ENCODE results near the gene GALT. TPM values are rescaled to one million over a fixed set of nuclear protein-coding genes. Genes with fewer than 3 reads are reported as not detected.
A peak's percentile ranks its signal among the peaks of the same experiment; 100 is the strongest.

The GALT gene
- total RNA-seq, 6 experiments from 2014 or later, result 20.5 to 27.4 (median 22.0) TPM

GRCh38 chr9:34644766-34645314 lies 1.6 kb upstream of the GALT start:
- Mint-ChIP-seq H3K4me3 (no peak overlapping the region), H3K27ac (no peak overlapping the region), H3K27me3 (ENCODE audit: insufficient read depth) (no peaks in the 10 kb centered on the region; the same call in 1 of the 2 replicates)

GRCh38 chr9:34647084-34647403 lies 569 bp downstream of the GALT start:
- Mint-ChIP-seq H3K27ac (peak overlapping the region; percentile 82), H3K36me3 (ENCODE audit: low read depth) (peaks cover 13% of the 10 kb centered on the region; the same call in 1 of the 2 replicates), H3K4me3 (peak overlapping the region; percentile 92), H3K27me3 (ENCODE audit: insufficient read depth) (no peaks in the 10 kb centered on the region; the same call in 1 of the 2 replicates), H3K9me3 (no peaks in the 10 kb centered on the region), H3K4me1 (ENCODE audit: low read depth) (peaks cover 40% of the 10 kb centered on the region)
- no peak for DNase-seq
- no peak for TF ChIP-seq CTCF (IDR thresholded peaks at IDR 0.05)

More at GRCh38 chr9:34644766-34645314, 1.6 kb upstream of the GALT start:
- peaks cover 13% of the 10 kb centered on the region; the same call in 1 of the 2 replicates for H3K36me3 Mint-ChIP-seq (ENCODE audit: low read depth)
- no peaks in the 10 kb centered on the region for H3K9me3 Mint-ChIP-seq
- no peak for DNase-seq
- peaks cover 31% of the 10 kb centered on the region for H3K4me1 Mint-ChIP-seq (ENCODE audit: low read depth)
- TF ChIP-seq CTCF (IDR thresholded peaks at IDR 0.05), result no peak

- H3K36me3 Mint-ChIP-seq (ENCODE audit: low read depth), result peaks cover 13% of the 10 kb centered on the region; the same call in 1 of the 2 replicates
- H3K4me3 Mint-ChIP-seq, result peak overlapping the region; percentile 92
- peak overlapping the region; percentile 82 for H3K27ac Mint-ChIP-seq
- TF ChIP-seq CTCF (IDR thresholded peaks at IDR 0.05), result no peak
- H3K4me1 Mint-ChIP-seq (ENCODE audit: low read depth), result peaks cover 46% of the 10 kb centered on the region
- no peaks in the 10 kb centered on the region for H3K9me3 Mint-ChIP-seq
- DNase-seq, result no peak
- no peaks in the 10 kb centered on the region; the same call in 1 of the 2 replicates for H3K27me3 Mint-ChIP-seq (ENCODE audit: insufficient read depth)
Observed at GRCh38 chr9:34647651-34648050, 1.2 kb downstream of the GALT start.

- no peaks in the 10 kb centered on the region for H3K9me3 Mint-ChIP-seq
- no peak overlapping the region for H3K4me3 Mint-ChIP-seq
- H3K36me3 Mint-ChIP-seq (ENCODE audit: low read depth), result peaks cover 13% of the 10 kb centered on the region; the same call in 1 of the 2 replicates
- no peaks in the 10 kb centered on the region; the same call in 1 of the 2 replicates for H3K27me3 Mint-ChIP-seq (ENCODE audit: insufficient read depth)
- no peak for DNase-seq
- H3K27ac Mint-ChIP-seq, result no peak overlapping the region; the same call in 1 of the 2 replicates
- H3K4me1 Mint-ChIP-seq (ENCODE audit: low read depth), result peaks cover 56% of the 10 kb centered on the region
- no peak for TF ChIP-seq CTCF (IDR thresholded peaks at IDR 0.05)
Observed at GRCh38 chr9:34648673-34649072, 2.2 kb downstream of the GALT start.

- no peaks in the 10 kb centered on the region for H3K9me3 Mint-ChIP-seq
- DNase-seq, result no peak
- H3K36me3 Mint-ChIP-seq (ENCODE audit: low read depth), result peaks cover 17% of the 10 kb centered on the region; the same call in 1 of the 2 replicates
- no peak for TF ChIP-seq CTCF (IDR thresholded peaks at IDR 0.05)
- peaks cover 65% of the 10 kb centered on the region for H3K4me1 Mint-ChIP-seq (ENCODE audit: low read depth)
- peak overlapping the region; percentile 92; the same call in 1 of the 2 replicates for H3K4me3 Mint-ChIP-seq
- H3K27ac Mint-ChIP-seq, result peak overlapping the region; percentile 76
- no peaks in the 10 kb centered on the region; the same call in 1 of the 2 replicates for H3K27me3 Mint-ChIP-seq (ENCODE audit: insufficient read depth)
Observed at GRCh38 chr9:34650816-34651215, 4.3 kb downstream of the GALT start.

All from HFFc6 (cell line).